H9 (cell line): ENCODE measurements around the gene GPN2. TPM values are rescaled to one million over a fixed set of nuclear protein-coding genes. Genes with fewer than 3 reads are reported as not detected.
A peak's percentile ranks its signal among the peaks of the same experiment; 100 is the strongest.

Experiments used
- DNase-seq: peaks from one replicate; pipeline ENCODE4 v3.0.0-alpha.2; 2017
- H2AFZ ChIP-seq: one replicate; pipeline ENCODE4 v1.6.1; 2013; ENCODE audit warnings: mild to moderate bottlenecking, low read length, control low read depth, moderate library complexity
- H2AK5ac ChIP-seq: 2 replicates; pipeline ENCODE4 v1.6.1; 2013; ENCODE audit warnings: low read length, control low read depth, mixed read lengths; ENCODE audit not compliant: insufficient read length
- H2BK120ac ChIP-seq: one replicate; pipeline ENCODE4 v1.6.1; 2013; ENCODE audit warnings: low read depth, mild to moderate bottlenecking, low read length, control low read depth, inconsistent platforms; ENCODE audit not compliant: poor library complexity, severe bottlenecking
- H2BK12ac ChIP-seq: 2 replicates; pipeline ENCODE4 v1.6.1; 2013; ENCODE audit warnings: low read length, control low read depth, mixed read lengths, low read depth; ENCODE audit not compliant: insufficient read length
- H2BK15ac ChIP-seq: 2 replicates; pipeline ENCODE4 v1.6.1; 2013; ENCODE audit warnings: low read depth, low read length, control low read depth
- H2BK20ac ChIP-seq: one replicate; pipeline ENCODE4 v1.6.1; 2013; ENCODE audit warnings: low read depth, mild to moderate bottlenecking, low read length, control low read depth, inconsistent platforms; ENCODE audit not compliant: poor library complexity, severe bottlenecking
- H2BK5ac ChIP-seq: 2 replicates; pipeline ENCODE4 v1.6.1; 2013; ENCODE audit warnings: low read length, control low read depth, mixed read lengths; ENCODE audit not compliant: insufficient read length
- H3K14ac ChIP-seq: 2 replicates; pipeline ENCODE4 v1.6.1; 2013; ENCODE audit warnings: low read length, control low read depth; ENCODE audit not compliant: insufficient read depth
- H3K18ac ChIP-seq: 2 replicates; pipeline ENCODE4 v1.6.1; 2013; ENCODE audit warnings: low read depth, mild to moderate bottlenecking, mixed read lengths, low read length, control low read depth; ENCODE audit not compliant: insufficient read length
- H3K23ac ChIP-seq: 2 replicates; pipeline ENCODE4 v1.6.1; 2013; ENCODE audit warnings: low read length, control low read depth, mixed read lengths, low read depth; ENCODE audit not compliant: insufficient read length
- H3K23me2 ChIP-seq: 2 replicates; pipeline ENCODE4 v1.6.1; 2013; ENCODE audit warnings: low read depth, mild to moderate bottlenecking, mixed read lengths, low read length, control low read depth; ENCODE audit not compliant: insufficient read length, poor library complexity, severe bottlenecking
- H3K27ac ChIP-seq: 2 replicates; pipeline ENCODE4 v1.5.1; 2013; ENCODE audit warnings: low read length, control low read depth, mixed read lengths, low read depth; ENCODE audit not compliant: insufficient read length
- H3K27me3 ChIP-seq: 2 replicates; pipeline ENCODE4 v1.6.1; 2013; ENCODE audit warnings: low read length, control low read depth, inconsistent platforms; ENCODE audit not compliant: insufficient read depth
- H3K4ac ChIP-seq: 2 replicates; pipeline ENCODE4 v1.6.1; 2013; ENCODE audit warnings: low read depth, mild to moderate bottlenecking, control low read depth, inconsistent platforms, low read length, moderate library complexity
- H3K4me1 ChIP-seq: 2 replicates; pipeline ENCODE4 v1.6.1; 2013; ENCODE audit warnings: low read length, control low read depth, inconsistent platforms; ENCODE audit not compliant: insufficient read depth
- H3K4me2 ChIP-seq: 2 replicates; pipeline ENCODE4 v1.6.1; 2013; ENCODE audit warnings: low read length, control low read depth, mixed read lengths; ENCODE audit not compliant: insufficient read length, insufficient read depth
- H3K56ac ChIP-seq: 2 replicates; pipeline ENCODE4 v1.6.1; 2013; ENCODE audit warnings: low read depth, mild to moderate bottlenecking, mixed read lengths, low read length, control low read depth; ENCODE audit not compliant: insufficient read length
- H3K79me1 ChIP-seq: 2 replicates; pipeline ENCODE4 v1.6.1; 2013; ENCODE audit warnings: low read depth, mild to moderate bottlenecking, moderate library complexity, low read length, control low read depth, inconsistent platforms; ENCODE audit not compliant: insufficient read depth, poor library complexity, severe bottlenecking
- H3K79me2 ChIP-seq: 2 replicates; pipeline ENCODE4 v1.6.1; 2013; ENCODE audit warnings: low read length, control low read depth, inconsistent platforms; ENCODE audit not compliant: insufficient read depth
- H3K9ac ChIP-seq: 2 replicates; pipeline ENCODE4 v1.6.1; 2013; ENCODE audit warnings: low read length, control low read depth, mixed read lengths; ENCODE audit not compliant: insufficient read length; ENCODE audit errors: extremely low read depth
- H3K9me3 ChIP-seq: one replicate; pipeline ENCODE4 v1.6.1; 2013; ENCODE audit warnings: low read depth, low read length, inconsistent platforms; ENCODE audit not compliant: control insufficient read depth
- H3T11ph ChIP-seq: one replicate; pipeline ENCODE4 v1.6.1; 2013; ENCODE audit warnings: mild to moderate bottlenecking, low read length, control low read depth, inconsistent platforms
- H4K20me1 ChIP-seq: one replicate; pipeline ENCODE4 v1.6.1; 2013; ENCODE audit not compliant: control insufficient read depth, insufficient read length, insufficient read depth
- H4K5ac ChIP-seq: 2 replicates; pipeline ENCODE4 v1.6.1; 2013; ENCODE audit warnings: low read depth, mild to moderate bottlenecking, mixed read lengths, low read length, control low read depth; ENCODE audit not compliant: insufficient read length
- H4K8ac ChIP-seq: replicated peaks from 2 replicates; pipeline ENCODE4 v1.6.1; 2013; ENCODE audit warnings: low read length, control low read depth, mixed read lengths, low read depth; ENCODE audit not compliant: insufficient read length
- H4K91ac ChIP-seq: 2 replicates; pipeline ENCODE4 v1.6.1; 2013; ENCODE audit warnings: low read depth, mild to moderate bottlenecking, moderate library complexity, mixed read lengths, low read length, control low read depth; ENCODE audit not compliant: insufficient read length
- H3K27ac Mint-ChIP-seq, 3 experiments: 2 replicates in 2 of 3; 3 replicates in 1 of 3; pipeline ENCODE4 v1.8.0; 2020 to 2021; ENCODE audit warnings: mixed read lengths in 3 of 3, mild to moderate bottlenecking in 1 of 3, moderate library complexity in 1 of 3
- H3K27me3 Mint-ChIP-seq: 2 replicates; pipeline ENCODE4 v1.8.0; 2021; ENCODE audit warnings: low read depth, mild to moderate bottlenecking, moderate library complexity, mixed read lengths
- H3K36me3 Mint-ChIP-seq, 3 experiments: 2 replicates in 2 of 3; 3 replicates in 1 of 3; pipeline ENCODE4 v1.8.0; 2020 to 2021; ENCODE audit warnings: low read depth in 3 of 3, mixed read lengths in 3 of 3; ENCODE audit not compliant: insufficient read depth in 1 of 3
- H3K4me1 Mint-ChIP-seq, 2 experiments: 2 replicates each; pipeline ENCODE4 v1.8.0; 2020; ENCODE audit warnings: mixed read lengths in 2 of 2
- H3K4me3 Mint-ChIP-seq, 2 experiments: 2 replicates in 1 of 2; 3 replicates in 1 of 2; pipeline ENCODE4 v1.8.0; 2020 to 2021; ENCODE audit warnings: mild to moderate bottlenecking in 2 of 2, mixed read lengths in 2 of 2, moderate library complexity in 1 of 2
- H3K9me3 Mint-ChIP-seq, 2 experiments: 2 replicates in 1 of 2; 3 replicates in 1 of 2; pipeline ENCODE4 v1.8.0; 2020; ENCODE audit warnings: mild to moderate bottlenecking in 2 of 2, mixed read lengths in 2 of 2, moderate library complexity in 1 of 2
- CTCF ChIP-seq: fragments of 200-600 bp; sonication (generic); conservative IDR thresholded peaks from 3 replicates; pipeline ENCODE4 v1.8.0; 2021; ENCODE audit warnings: antibody characterized with exemption, mild to moderate bottlenecking
- WGBS: extraction: QIAGEN DNeasy Blood & Tissue Kit; methylation state at CpG from one replicate; pipeline ENCODE4 v1.1.7; 2013; ENCODE audit warnings: missing lambda C conversion rate, low lambda C conversion rate, mixed read lengths; ENCODE audit not compliant: insufficient read length; ENCODE audit errors: extremely low coverage; 5-methylcytosine and 5-hydroxymethylcytosine counted together
- total RNA-seq: library from RNA; stranded (reverse); gene quantifications from 2 replicates; pipeline ENCODE4 v1.2.1, GENCODE V29; 2021

Gene GPN2
- total RNA-seq, 1 experiment from 2014 or later = 47.8 TPM

GRCh38 chr1:26828411-26828991 is 61.6 kb downstream of the GPN2 start:
- H3K4me3 Mint-ChIP-seq = peak overlapping the region; percentile 78 to 95
- no peak overlapping the region for H4K8ac ChIP-seq
- H3K36me3 Mint-ChIP-seq = peaks cover 10 to 17% (median 14%) of the 10 kb centered on the region in 3 experiments; a peak in 6 of 7 replicates

More at GRCh38 chr1:26828411-26828991, 61.6 kb downstream of the GPN2 start:
- no peak overlapping the region for H3K9ac ChIP-seq
- no peaks in the 10 kb centered on the region for H3K27me3 ChIP-seq
- no peak for TF ChIP-seq CTCF
- H3K4me1 Mint-ChIP-seq = peaks cover 32 to 35% of the 10 kb centered on the region in 2 experiments
- no peak overlapping the region for H3K56ac ChIP-seq
- no peak overlapping the region for H3K4ac ChIP-seq
- no peaks in the 10 kb centered on the region for H3K9me3 ChIP-seq
- H2BK120ac ChIP-seq = no peak overlapping the region
- WGBS = no CpG with 5 or more reads among the region's 4 CpGs
- no peak overlapping the region for H2BK15ac ChIP-seq
- H3K4me2 ChIP-seq = no peak overlapping the region
- H3T11ph ChIP-seq = no peak overlapping the region
- H4K91ac ChIP-seq = no peak overlapping the region
- H2AK5ac ChIP-seq = no peak overlapping the region
- H3K18ac ChIP-seq = no peak overlapping the region
- H3K27me3 Mint-ChIP-seq = peaks cover 1% of the 10 kb centered on the region; the same call in 1 of the 2 replicates
- no peak for DNase-seq
- no peaks in the 10 kb centered on the region for H3K9me3 Mint-ChIP-seq
- no peaks in the 10 kb centered on the region for H3K4me1 ChIP-seq
- H2BK5ac ChIP-seq = no peak overlapping the region
- H3K27ac ChIP-seq = no peak overlapping the region
- H2BK20ac ChIP-seq = no peak overlapping the region
- no peaks in the 10 kb centered on the region; the same call in 1 of the 2 replicates for H3K79me2 ChIP-seq
- H3K79me1 ChIP-seq = peaks cover 3% of the 10 kb centered on the region
- peak overlapping the region in 1 of 3 experiments; percentile 22; a peak in 1 of 7 replicates for H3K27ac Mint-ChIP-seq
- no peak overlapping the region for H2AFZ ChIP-seq
- no peak overlapping the region for H4K5ac ChIP-seq
- H3K23ac ChIP-seq = no peak overlapping the region
- H4K20me1 ChIP-seq = no peaks in the 10 kb centered on the region
- no peak overlapping the region for H3K14ac ChIP-seq
- H2BK12ac ChIP-seq = no peak overlapping the region
- peaks cover 7% of the 10 kb centered on the region for H3K23me2 ChIP-seq
